Measurements from ENCODE around the gene FAM131B. TPM values are rescaled to one million over a fixed set of nuclear protein-coding genes. Genes with fewer than 3 reads are reported as not detected.

FAM131B gene
- 0.35 and 3.6 TPM in 2 replicates for polyA plus RNA-seq

DNA sequence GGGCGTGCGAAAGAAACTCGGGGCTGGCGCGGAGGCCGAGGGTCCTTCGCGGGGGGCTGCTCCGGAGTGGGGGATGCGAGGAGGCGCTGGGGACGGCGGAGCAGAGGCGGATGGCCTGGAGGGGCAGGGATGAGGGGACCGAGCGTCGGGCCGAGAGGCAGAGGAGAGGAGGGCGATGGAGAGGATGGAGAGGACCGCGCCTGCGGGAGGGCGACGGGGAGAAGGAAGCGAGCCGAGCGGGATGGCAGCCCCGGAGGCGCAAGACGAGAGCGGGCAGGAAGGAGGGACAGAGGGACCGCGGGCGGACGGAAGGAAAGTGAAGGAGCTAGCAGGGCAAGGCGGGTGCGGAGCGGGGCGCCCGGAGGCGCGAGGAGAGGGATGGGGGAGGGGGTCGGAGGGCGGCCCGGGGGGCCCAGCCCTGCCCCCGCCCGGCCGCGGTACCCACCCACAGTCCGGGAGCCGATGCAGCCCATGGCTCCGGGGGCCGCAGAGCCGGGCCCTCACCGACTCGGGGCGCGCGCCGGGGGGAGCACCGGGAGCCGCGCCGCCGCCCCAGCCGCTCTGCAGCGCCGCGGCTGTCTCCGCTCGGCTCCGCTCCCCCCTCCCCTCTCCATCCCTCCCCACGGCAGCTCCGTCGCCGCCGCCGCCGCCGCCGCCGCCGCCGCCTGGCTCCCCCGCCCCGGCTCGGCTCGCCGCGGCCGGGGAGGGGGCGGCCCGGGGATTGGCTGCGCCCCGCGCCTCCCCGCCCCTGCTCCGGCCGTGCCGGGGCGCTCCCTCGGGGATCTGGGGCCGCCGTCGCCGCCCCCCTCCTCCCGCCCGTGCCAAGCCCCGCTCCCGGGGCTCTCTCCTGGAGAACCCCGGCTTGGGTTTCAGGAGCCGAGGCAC lies at the start of gene FAM131B:
FAM131B (minus strand) TSS at position 583 of the 885 bp plus-strand sequence; CDS start at position 473, 110 bp downstream.

DNA sequence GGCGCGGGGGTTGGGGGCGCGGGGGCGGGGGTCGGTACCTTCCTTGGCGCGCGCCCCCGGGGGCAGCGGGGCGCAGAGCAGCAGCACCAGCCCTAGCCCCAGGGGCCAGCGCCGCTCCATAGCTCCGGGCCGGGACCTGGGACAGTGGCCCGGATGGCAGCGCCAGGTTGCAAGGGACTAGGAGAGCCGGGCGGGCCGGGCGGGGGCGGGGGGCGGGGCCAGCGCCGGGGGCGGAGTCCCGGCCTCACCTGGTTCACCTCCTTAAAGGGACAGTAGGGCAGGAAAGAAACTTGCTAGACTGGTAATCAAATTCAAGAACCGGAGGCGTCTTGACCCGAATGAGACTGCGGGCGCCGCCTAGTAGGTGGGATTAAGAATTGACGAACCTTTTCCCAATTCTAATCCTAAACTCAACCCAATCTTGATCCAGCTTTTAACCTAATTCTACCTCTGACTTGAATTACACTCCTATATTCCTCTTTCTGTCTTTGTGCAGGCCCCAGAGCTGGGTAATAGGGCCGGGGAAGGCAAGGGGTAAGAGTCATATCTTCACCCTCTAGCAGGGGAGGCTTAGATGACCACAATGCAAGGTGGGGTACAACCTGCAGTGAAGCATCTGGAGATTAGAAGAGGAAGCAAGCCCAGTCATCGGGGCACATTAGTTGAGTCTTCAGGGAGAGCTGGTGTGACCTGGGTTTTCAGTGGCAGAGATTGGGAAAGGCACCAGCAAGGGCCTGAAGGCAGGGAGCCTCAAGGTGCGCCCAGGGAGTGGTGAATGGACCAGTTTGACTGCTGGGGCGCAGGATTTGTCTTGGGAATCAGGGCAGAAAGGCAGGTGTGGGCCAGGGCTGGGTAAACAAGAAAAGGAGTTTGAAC lies 46.4 kb upstream of the FAM131B start, which contains the start of gene EPHA1:
EPHA1 (minus strand) TSS at position 171 of the 876 bp plus-strand sequence; CDS start at position 120, 51 bp downstream.

GRCh38 chr7:143380646-143381426 lies 18.3 kb upstream of the FAM131B start, which contains the start of gene ZYX:
TSS of gene ZYX (plus strand) at chr7:143381345. CDS start at chr7:143381572, 227 bp downstream.

GRCh38 chr7:143315776-143316175 lies 46.7 kb downstream of the FAM131B start, which contains the start of gene CLCN1:
TSS of gene CLCN1 (plus strand) at chr7:143316111. CDS start at chr7:143316213, 102 bp downstream.

Other genes starting within 250 kb of the FAM131B start
- not detected in 2 replicates for gene PIP, start 230.6 kb downstream of the FAM131B start, polyA plus RNA-seq
- not detected in 2 replicates for gene TAS2R39, start 179.3 kb downstream of the FAM131B start, polyA plus RNA-seq
- not detected in 2 replicates for gene TAS2R40, start 140.7 kb downstream of the FAM131B start, polyA plus RNA-seq
- gene GSTK1, start 99.3 kb downstream of the FAM131B start, polyA plus RNA-seq = 54.2 and 54.6 TPM in 2 replicates
- gene TMEM139, start 77.8 kb downstream of the FAM131B start, polyA plus RNA-seq = 2.9 TPM in 1 of 2 replicates, not detected in the other
- 1.3 and 3.5 TPM in 2 replicates for gene CASP2, start 74.4 kb downstream of the FAM131B start, polyA plus RNA-seq
- not detected in 2 replicates for gene CLCN1, start 46.6 kb downstream of the FAM131B start, polyA plus RNA-seq
- 1.4 and 4.9 TPM in 2 replicates for gene ZYX, start 18.6 kb upstream of the FAM131B start, polyA plus RNA-seq
- not detected in 2 replicates for gene EPHA1, start 46.1 kb upstream of the FAM131B start, polyA plus RNA-seq
- not detected in 2 replicates for gene TAS2R60, start 80.7 kb upstream of the FAM131B start, polyA plus RNA-seq
- not detected in 2 replicates for gene TAS2R41, start 115.2 kb upstream of the FAM131B start, polyA plus RNA-seq
- not detected in 2 replicates for gene CTAGE15, start 209.1 kb upstream of the FAM131B start, polyA plus RNA-seq